Measurements from ENCODE around the gene AKAP17A. TPM values are rescaled to one million over a fixed set of nuclear protein-coding genes. Genes with fewer than 3 reads are reported as not detected.

Gene AKAP17A
- total and polyA plus RNA-seq, 4 donors: 8.3 to 53.7 (median 41.7) TPM

- H3K27ac ChIP-seq (ENCODE audit: low read depth in 1 of 2, low read length in 2 of 2): no peak overlapping the region
- 90 to 91% methylated on average over 57 of the region's 57 CpGs for WGBS, 2 donors
- no peaks in the 10 kb centered on the region for H3K27me3 ChIP-seq (ENCODE audit: control insufficient read depth in 1 of 2, insufficient read depth in 2 of 2, low read length in 1 of 2)
- peaks cover 12 to 27% of the 10 kb centered on the region in 2 donors for H3K36me3 ChIP-seq (ENCODE audit: control insufficient read depth in 1 of 2, insufficient read depth in 2 of 2, low read length in 1 of 2)
- H3K4me3 ChIP-seq (ENCODE audit: low read length in 2 of 2): no peak overlapping the region
- intact Hi-C loops (cut with DNase I): loop anchor here in 1 of 2 donors (10.0 kb wide), 1 partner anchor 906 kb away; the partner anchor contains the start of genes DHRSX and ZBED1
- H3K9me3 ChIP-seq (ENCODE audit: control insufficient read depth, low read length): no peaks in the 10 kb centered on the region
- ATAC-seq (ENCODE audit: low FRiP score): no peak
- H3K4me1 ChIP-seq (ENCODE audit: control insufficient read depth in 1 of 2, insufficient read depth in 2 of 2, low read length in 2 of 2): no peaks in the 10 kb centered on the region
- DNase-seq: peak in 1 of 2 donors; percentile 46
These were observed 7.7 kb downstream of the AKAP17A start for GRCh38 chrX:1598876-1599790.

GRCh38 chrX:1599791-1600405 is 8.5 kb downstream of the AKAP17A start:
- DNase-seq (peak in 1 of 2 donors; percentile 68), ATAC-seq (ENCODE audit: low FRiP score) (peak; percentile 21)
- Histone ChIP-seq H3K27me3 (ENCODE audit: control insufficient read depth in 1 of 2, insufficient read depth in 2 of 2, low read length in 1 of 2) (no peaks in the 10 kb centered on the region), H3K4me1 (ENCODE audit: control insufficient read depth in 1 of 2, insufficient read depth in 2 of 2, low read length in 2 of 2) (no peaks in the 10 kb centered on the region), H3K27ac (ENCODE audit: low read depth in 1 of 2, low read length in 2 of 2) (no peak overlapping the region), H3K36me3 (ENCODE audit: control insufficient read depth in 1 of 2, insufficient read depth in 2 of 2, low read length in 1 of 2) (peaks cover 13 to 27% of the 10 kb centered on the region in 2 donors), H3K9me3 (ENCODE audit: control insufficient read depth, low read length) (no peaks in the 10 kb centered on the region), H3K4me3 (ENCODE audit: low read length in 2 of 2) (no peak overlapping the region)
- WGBS, 2 donors: 95 to 96% methylated on average over 36 of the region's 36 CpGs
- intact Hi-C loops (cut with DNase I): loop anchor here in 1 of 2 donors (10.0 kb wide), 1 partner anchor 905 kb away; the partner anchor contains the start of genes DHRSX and ZBED1

- Histone ChIP-seq H3K4me3 (ENCODE audit: low read length in 2 of 2) (no peak overlapping the region), H3K9me3 (ENCODE audit: control insufficient read depth, low read length) (no peaks in the 10 kb centered on the region), H3K27me3 (ENCODE audit: control insufficient read depth in 1 of 2, insufficient read depth in 2 of 2, low read length in 1 of 2) (no peaks in the 10 kb centered on the region), H3K4me1 (ENCODE audit: control insufficient read depth in 1 of 2, insufficient read depth in 2 of 2, low read length in 2 of 2) (no peaks in the 10 kb centered on the region), H3K27ac (ENCODE audit: low read depth in 1 of 2, low read length in 2 of 2) (no peak overlapping the region), H3K36me3 (ENCODE audit: control insufficient read depth in 1 of 2, insufficient read depth in 2 of 2, low read length in 1 of 2) (peaks cover 13 to 25% of the 10 kb centered on the region in 2 donors)
- no peak for ATAC-seq (ENCODE audit: low FRiP score)
- DNase-seq: peak in 1 of 2 donors; percentile 75
- WGBS, 2 donors: 97 to 98% methylated on average over 46 to 52 of the region's 52 CpGs
- intact Hi-C loops (cut with DNase I): no loop called here
These were observed 9.1 kb downstream of the AKAP17A start for GRCh38 chrX:1600406-1601050.

DNA sequence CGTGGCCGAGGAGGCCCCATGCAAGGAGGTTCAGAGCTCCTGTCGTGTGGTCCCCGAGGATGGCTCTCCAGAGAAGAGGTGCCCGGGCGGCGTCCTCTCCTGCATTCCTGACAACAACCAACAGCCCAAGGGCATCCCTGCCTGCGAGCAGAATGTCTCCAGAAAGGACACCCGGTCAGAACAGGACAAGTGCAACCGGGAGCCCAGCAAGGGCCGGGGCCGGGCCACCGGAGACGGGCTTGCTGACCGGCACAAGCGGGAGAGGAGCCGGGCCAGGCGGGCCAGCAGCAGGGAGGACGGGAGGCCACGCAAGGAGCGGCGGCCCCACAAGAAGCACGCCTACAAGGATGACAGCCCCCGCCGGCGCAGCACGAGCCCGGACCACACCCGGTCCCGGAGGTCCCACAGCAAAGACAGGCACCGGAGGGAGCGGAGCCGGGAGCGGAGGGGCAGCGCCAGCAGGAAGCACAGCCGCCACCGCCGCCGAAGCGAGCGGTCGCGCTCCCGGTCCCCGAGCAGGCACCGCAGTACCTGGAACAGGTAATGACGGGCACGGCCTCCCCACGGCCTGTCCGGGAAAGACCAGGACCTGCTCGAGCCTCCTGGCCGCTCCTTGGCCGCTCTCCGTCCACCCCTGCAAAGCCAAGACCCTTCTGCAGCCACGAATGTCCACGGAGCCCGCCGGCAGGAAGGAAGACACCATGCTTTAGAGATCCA is 9.8 kb downstream of the AKAP17A start:
- peaks cover 13 to 21% of the 10 kb centered on the region in 2 donors for H3K36me3 ChIP-seq (ENCODE audit: control insufficient read depth in 1 of 2, insufficient read depth in 2 of 2, low read length in 1 of 2)
- no peaks in the 10 kb centered on the region for H3K9me3 ChIP-seq (ENCODE audit: control insufficient read depth, low read length)
- no peak overlapping the region for H3K4me3 ChIP-seq (ENCODE audit: low read length in 2 of 2)
- intact Hi-C loops (cut with DNase I): no loop called here
- H3K27me3 ChIP-seq (ENCODE audit: control insufficient read depth in 1 of 2, insufficient read depth in 2 of 2, low read length in 1 of 2): no peaks in the 10 kb centered on the region
- no peak overlapping the region for H3K27ac ChIP-seq (ENCODE audit: low read depth in 1 of 2, low read length in 2 of 2)
- DNase-seq (peak in 1 of 2 donors; percentile 75), ATAC-seq (ENCODE audit: low FRiP score) (no peak)
- H3K4me1 ChIP-seq (ENCODE audit: control insufficient read depth in 1 of 2, insufficient read depth in 2 of 2, low read length in 2 of 2): no peaks in the 10 kb centered on the region
- WGBS, 2 donors: 98 to 99% methylated on average over 58 of the region's 58 CpGs

DNA sequence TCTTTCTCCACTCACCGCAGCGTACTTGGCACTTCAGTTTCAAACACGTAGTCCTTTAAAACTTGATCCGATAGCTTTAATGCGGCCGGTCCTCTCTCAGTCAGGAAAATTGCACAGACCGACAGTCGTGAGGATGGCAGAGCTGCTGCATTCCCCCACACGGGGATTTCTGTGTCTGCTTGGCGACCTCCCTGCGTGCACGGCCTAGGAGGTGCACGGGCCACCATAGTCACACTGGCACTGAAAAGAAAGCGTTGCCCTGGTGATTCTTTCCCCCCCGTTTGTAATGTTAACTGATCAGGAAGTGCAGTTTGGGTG is 10.3 kb downstream of the AKAP17A start:
- H3K27me3 ChIP-seq (ENCODE audit: control insufficient read depth in 1 of 2, insufficient read depth in 2 of 2, low read length in 1 of 2): no peaks in the 10 kb centered on the region
- peaks cover 13 to 21% of the 10 kb centered on the region in 2 donors for H3K36me3 ChIP-seq (ENCODE audit: control insufficient read depth in 1 of 2, insufficient read depth in 2 of 2, low read length in 1 of 2)
- ATAC-seq (ENCODE audit: low FRiP score) (no peak), DNase-seq (no peak)
- H3K27ac ChIP-seq (ENCODE audit: low read depth in 1 of 2, low read length in 2 of 2): no peak overlapping the region
- no peaks in the 10 kb centered on the region for H3K4me1 ChIP-seq (ENCODE audit: control insufficient read depth in 1 of 2, insufficient read depth in 2 of 2, low read length in 2 of 2)
- no peak overlapping the region for H3K4me3 ChIP-seq (ENCODE audit: low read length in 2 of 2)
- intact Hi-C loops (cut with DNase I): no loop called here
- 92% methylated on average over 15 of the region's 15 CpGs for WGBS, 2 donors
- no peaks in the 10 kb centered on the region for H3K9me3 ChIP-seq (ENCODE audit: control insufficient read depth, low read length)

DNA sequence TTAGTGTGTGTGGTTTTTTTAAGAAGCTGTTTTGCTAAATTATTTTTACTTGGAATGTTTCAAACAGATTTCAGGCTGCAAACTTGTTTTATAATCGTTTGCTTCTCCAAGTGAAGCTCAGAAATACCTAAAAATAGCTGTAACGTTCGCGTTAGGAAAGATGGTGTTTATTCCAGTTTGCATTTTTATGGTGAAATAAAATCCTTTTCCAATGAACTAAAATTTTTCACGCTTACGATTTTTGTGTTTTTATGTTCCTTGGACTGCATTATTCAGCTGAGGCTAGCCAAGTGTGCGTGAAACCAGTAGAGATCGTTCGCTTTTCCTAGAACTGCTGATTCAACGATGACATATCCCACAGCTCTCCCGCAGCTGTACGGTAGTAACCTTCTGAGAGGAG is 10.9 kb downstream of the AKAP17A start:
- WGBS, 2 donors: 97 to 98% methylated on average over 12 of the region's 12 CpGs
- ATAC-seq (ENCODE audit: low FRiP score): no peak
- peak in 1 of 2 donors; percentile 14 for DNase-seq
- H3K9me3 ChIP-seq (ENCODE audit: control insufficient read depth, low read length): no peaks in the 10 kb centered on the region
- H3K36me3 ChIP-seq (ENCODE audit: control insufficient read depth in 1 of 2, insufficient read depth in 2 of 2, low read length in 1 of 2): peaks cover 13 to 21% of the 10 kb centered on the region in 2 donors
- no peaks in the 10 kb centered on the region for H3K4me1 ChIP-seq (ENCODE audit: control insufficient read depth in 1 of 2, insufficient read depth in 2 of 2, low read length in 2 of 2)
- intact Hi-C loops (cut with DNase I): no loop called here
- no peaks in the 10 kb centered on the region for H3K27me3 ChIP-seq (ENCODE audit: control insufficient read depth in 1 of 2, insufficient read depth in 2 of 2, low read length in 1 of 2)
- H3K27ac ChIP-seq (ENCODE audit: low read depth in 1 of 2, low read length in 2 of 2): no peak overlapping the region
- H3K4me3 ChIP-seq (ENCODE audit: low read length in 2 of 2): no peak overlapping the region

DNA sequence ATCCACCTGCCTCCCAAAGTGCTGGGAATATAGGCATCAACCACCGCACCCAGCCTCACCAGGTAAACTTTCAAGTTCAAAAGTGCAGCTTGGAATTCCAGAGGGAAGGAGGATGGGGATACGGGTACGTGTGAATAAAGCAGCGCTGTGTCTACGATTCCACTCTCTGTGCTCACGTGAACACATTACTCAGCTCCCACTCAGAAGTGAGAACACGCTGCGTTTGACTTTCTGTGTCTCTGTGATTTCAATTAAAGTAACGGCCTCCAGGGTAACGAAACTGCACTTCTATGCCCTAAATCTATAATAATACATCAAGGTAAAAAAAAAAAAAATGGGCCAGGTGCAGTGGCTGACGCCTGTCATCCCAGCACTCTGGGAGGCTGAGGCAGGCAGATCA is 15.1 kb downstream of the AKAP17A start:
- no peak for ATAC-seq (ENCODE audit: low FRiP score)
- H3K9me3 ChIP-seq (ENCODE audit: control insufficient read depth, low read length): no peaks in the 10 kb centered on the region
- H3K27ac ChIP-seq (ENCODE audit: low read depth in 1 of 2, low read length in 2 of 2): no peak overlapping the region
- H3K27me3 ChIP-seq (ENCODE audit: control insufficient read depth in 1 of 2, insufficient read depth in 2 of 2, low read length in 1 of 2): no peaks in the 10 kb centered on the region
- WGBS, 2 donors: 94 to 95% methylated on average over 11 of the region's 11 CpGs
- H3K4me3 ChIP-seq (ENCODE audit: low read length in 2 of 2): no peak overlapping the region
- DNase-seq: peak; percentile 9 to 12
- peaks cover 5 to 6% of the 10 kb centered on the region in 2 donors for H3K36me3 ChIP-seq (ENCODE audit: control insufficient read depth in 1 of 2, insufficient read depth in 2 of 2, low read length in 1 of 2)
- intact Hi-C loops (cut with DNase I): no loop called here
- H3K4me1 ChIP-seq (ENCODE audit: control insufficient read depth in 1 of 2, insufficient read depth in 2 of 2, low read length in 2 of 2): no peaks in the 10 kb centered on the region

GRCh38 chrX:1609311-1609710 is 17.9 kb downstream of the AKAP17A start:
- peak; percentile 20 for ATAC-seq (ENCODE audit: low FRiP score)
- 84 to 97% methylated on average over 10 to 11 of the region's 11 CpGs for WGBS, 2 donors

More at GRCh38 chrX:1609311-1609710, 17.9 kb downstream of the AKAP17A start:
- Histone ChIP-seq H3K27me3 (ENCODE audit: control insufficient read depth in 1 of 2, insufficient read depth in 2 of 2, low read length in 1 of 2) (no peaks in the 10 kb centered on the region), H3K36me3 (ENCODE audit: control insufficient read depth in 1 of 2, insufficient read depth in 2 of 2, low read length in 1 of 2) (no peaks in the 10 kb centered on the region), H3K9me3 (ENCODE audit: control insufficient read depth, low read length) (no peaks in the 10 kb centered on the region), H3K4me1 (ENCODE audit: control insufficient read depth in 1 of 2, insufficient read depth in 2 of 2, low read length in 2 of 2) (no peaks in the 10 kb centered on the region), H3K27ac (ENCODE audit: low read depth in 1 of 2, low read length in 2 of 2) (no peak overlapping the region), H3K4me3 (ENCODE audit: low read length in 2 of 2) (no peak overlapping the region)
- peak; percentile 33 to 61 for DNase-seq
- intact Hi-C loops (cut with DNase I): no loop called here
